HepG2 (cell line): ENCODE results near the gene CDCA5. TPM values are rescaled to one million over a fixed set of nuclear protein-coding genes. Genes with fewer than 3 reads are reported as not detected.

Experiments
- ARID4A ChIP-seq: sonication (generic); formaldehyde crosslinking; IDR thresholded peaks from 2 replicates; pipeline ENCODE4 v1.5.0; 2020; ENCODE audit warnings: mild to moderate bottlenecking, missing genetic modification reagents, borderline replicate concordance
- THAP8 ChIP-seq: sonication (generic); formaldehyde crosslinking; IDR thresholded peaks from 2 replicates; pipeline ENCODE4 v1.5.1; 2020; ENCODE audit warnings: missing genetic modification reagents, mild to moderate bottlenecking, borderline replicate concordance
- polyA plus RNA-seq, 8 experiments: library from polyadenylated mRNA; depleted of rRNA in 3 of 8; stranded (reverse) in 7 of 8; unstranded in 1 of 8; fragments of >200 nt; fragmentation: Illumina TruSeq in 4 of 8; extraction: Trizol in 4 of 8; gene quantifications; 2 replicates each; pipeline versions ENCODE4 v1.2.1 to v1.2.3, GENCODE V29; 2011 to 2016; ENCODE audit warnings: low read depth in 4 of 8, missing spikeins in 1 of 8, mixed read lengths in 1 of 8; ENCODE audit not compliant: insufficient read depth in 1 of 8
- total RNA-seq, 5 experiments: library from RNA; depleted of rRNA; stranded (reverse); fragments of >200 nt; fragmentation: Illumina TruSeq; extraction: Trizol; gene quantifications; 2 replicates each; pipeline ENCODE4 v1.2.3, GENCODE V29; 2016; ENCODE audit warnings: low read depth in 1 of 5
- TF ChIP-seq, protein P1 (sequence below): sonication (generic); formaldehyde crosslinking; IDR thresholded peaks from 2 replicates; pipeline ENCODE4 v1.9.0; 2022; ENCODE audit warnings: missing genetic modification reagents, mild to moderate bottlenecking, borderline replicate concordance

CDCA5 gene
- total and polyA plus RNA-seq, 2 of the 13 experiments (the other 11 are each of a cell fraction or from before 2014, with no cell fraction given), result 13.5 to 50.6 TPM

DNA sequence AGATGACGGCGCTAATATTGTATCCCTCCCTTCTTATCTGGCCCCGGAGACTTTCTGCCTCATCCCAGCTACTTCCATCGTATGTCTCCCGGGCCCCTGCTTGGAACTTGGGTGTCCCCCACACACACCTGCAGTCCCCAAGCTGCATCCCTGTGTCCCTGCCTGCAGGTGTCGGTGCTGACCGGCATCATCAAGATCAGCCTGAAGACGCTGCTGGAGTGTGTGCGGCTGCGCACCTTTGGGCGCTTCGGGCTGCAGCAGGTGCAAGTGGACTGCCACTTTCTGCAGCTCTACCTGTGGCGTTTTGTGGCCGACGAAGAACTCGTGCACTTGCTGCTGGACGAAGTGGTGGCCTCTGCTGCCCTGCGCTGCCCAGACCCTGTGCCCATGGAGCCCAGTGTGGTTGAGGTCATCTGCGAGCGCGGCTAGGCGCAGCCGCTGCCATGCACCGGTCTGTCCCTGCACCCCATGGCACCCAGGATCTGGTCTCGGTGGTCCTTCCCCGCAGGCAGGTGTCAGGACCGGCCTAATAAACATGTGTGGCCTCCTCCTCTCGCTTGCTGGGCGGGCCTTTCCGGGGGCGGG, 27.4 kb upstream of the CDCA5 start (continued):
- TF ChIP-seq ARID4A, result peak; percentile 59; the same call in 1 of the 2 replicates
- TF ChIP-seq, protein P1, sequence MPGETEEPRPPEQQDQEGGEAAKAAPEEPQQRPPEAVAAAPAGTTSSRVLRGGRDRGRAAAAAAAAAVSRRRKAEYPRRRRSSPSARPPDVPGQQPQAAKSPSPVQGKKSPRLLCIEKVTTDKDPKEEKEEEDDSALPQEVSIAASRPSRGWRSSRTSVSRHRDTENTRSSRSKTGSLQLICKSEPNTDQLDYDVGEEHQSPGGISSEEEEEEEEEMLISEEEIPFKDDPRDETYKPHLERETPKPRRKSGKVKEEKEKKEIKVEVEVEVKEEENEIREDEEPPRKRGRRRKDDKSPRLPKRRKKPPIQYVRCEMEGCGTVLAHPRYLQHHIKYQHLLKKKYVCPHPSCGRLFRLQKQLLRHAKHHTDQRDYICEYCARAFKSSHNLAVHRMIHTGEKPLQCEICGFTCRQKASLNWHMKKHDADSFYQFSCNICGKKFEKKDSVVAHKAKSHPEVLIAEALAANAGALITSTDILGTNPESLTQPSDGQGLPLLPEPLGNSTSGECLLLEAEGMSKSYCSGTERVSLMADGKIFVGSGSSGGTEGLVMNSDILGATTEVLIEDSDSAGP (CRISPR knock-in tag), result peak; percentile 27; the same call in 1 of the 2 replicates
- TF ChIP-seq THAP8, result 0 out of 2 replicates have a peak, but pooled peaks have one; percentile 13
